OCI-LY7 (cell line): ENCODE results near the gene DCAF8L2.

ENCODE experiments used
- EZH2phosphoT487 ChIP-seq: fragments of 200-600 bp; sonication (generic); IDR thresholded peaks from 2 replicates; pipeline ENCODE4 v1.6.1; 2018; ENCODE audit warnings: low read depth, borderline replicate concordance, mild to moderate bottlenecking, mixed run types, antibody characterized with exemption, low read length, moderate library complexity, mixed read lengths
- TF ChIP-seq, protein P1 (sequence below): fragments of 200-600 bp; sonication (generic); conservative IDR thresholded peaks from 2 replicates; pipeline ENCODE4 v1.5.1; 2014; ENCODE audit warnings: mild to moderate bottlenecking, antibody characterized with exemption, low read length, moderate library complexity, mixed read lengths

DNA sequence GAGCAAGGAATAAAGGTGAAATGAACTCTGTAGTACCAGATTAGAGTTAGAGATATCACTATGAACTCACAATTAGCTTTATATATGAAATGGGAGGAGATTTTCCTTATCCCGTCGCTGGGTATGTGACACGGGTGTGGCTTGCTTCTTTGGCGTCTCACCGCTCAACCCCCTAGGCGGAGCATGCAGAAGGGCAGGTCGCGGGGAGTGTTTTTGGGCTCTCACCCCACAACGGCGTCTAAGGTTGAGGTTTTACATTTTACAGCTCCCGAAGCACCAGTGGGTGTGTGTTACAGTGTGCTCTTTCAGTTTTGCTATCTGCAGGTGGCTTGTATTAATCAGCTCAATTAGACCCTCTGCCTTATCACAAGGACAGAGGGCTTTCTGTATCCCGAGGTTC lies 175.6 kb downstream of the DCAF8L2 start:
- TF ChIP-seq, protein P1, sequence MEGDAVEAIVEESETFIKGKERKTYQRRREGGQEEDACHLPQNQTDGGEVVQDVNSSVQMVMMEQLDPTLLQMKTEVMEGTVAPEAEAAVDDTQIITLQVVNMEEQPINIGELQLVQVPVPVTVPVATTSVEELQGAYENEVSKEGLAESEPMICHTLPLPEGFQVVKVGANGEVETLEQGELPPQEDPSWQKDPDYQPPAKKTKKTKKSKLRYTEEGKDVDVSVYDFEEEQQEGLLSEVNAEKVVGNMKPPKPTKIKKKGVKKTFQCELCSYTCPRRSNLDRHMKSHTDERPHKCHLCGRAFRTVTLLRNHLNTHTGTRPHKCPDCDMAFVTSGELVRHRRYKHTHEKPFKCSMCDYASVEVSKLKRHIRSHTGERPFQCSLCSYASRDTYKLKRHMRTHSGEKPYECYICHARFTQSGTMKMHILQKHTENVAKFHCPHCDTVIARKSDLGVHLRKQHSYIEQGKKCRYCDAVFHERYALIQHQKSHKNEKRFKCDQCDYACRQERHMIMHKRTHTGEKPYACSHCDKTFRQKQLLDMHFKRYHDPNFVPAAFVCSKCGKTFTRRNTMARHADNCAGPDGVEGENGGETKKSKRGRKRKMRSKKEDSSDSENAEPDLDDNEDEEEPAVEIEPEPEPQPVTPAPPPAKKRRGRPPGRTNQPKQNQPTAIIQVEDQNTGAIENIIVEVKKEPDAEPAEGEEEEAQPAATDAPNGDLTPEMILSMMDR, result no peak
- TF ChIP-seq EZH2phosphoT487, result no peak
